HG03159 (cell line): ENCODE measurements around the gene GPT2.
A peak's percentile ranks its signal among the peaks of the same experiment; 100 is the strongest.

Source experiments
- ATAC-seq: cut with Tn5 transposase; IDR thresholded peaks from one replicate; pipeline ENCODE4 v1.9.1; 2021; ENCODE audit warnings: mild to moderate bottlenecking, moderate library complexity; ENCODE audit not compliant: unreplicated experiment

The GPT2 gene

GRCh38 chr16:46895399-46896313 is 11.5 kb downstream of the GPT2 start:
- ATAC-seq = no peak

- no peak for ATAC-seq
Measured at GRCh38 chr16:46896314-46896968, 12.3 kb downstream of the GPT2 start.

- no peak for ATAC-seq
Measured at GRCh38 chr16:46897471-46897870, 13.3 kb downstream of the GPT2 start.

GRCh38 chr16:46898006-46898405 is 13.8 kb downstream of the GPT2 start:
- no peak for ATAC-seq

- ATAC-seq = no peak
Measured at GRCh38 chr16:46899443-46900143, 15.4 kb downstream of the GPT2 start.

- ATAC-seq = no peak
Measured at GRCh38 chr16:46900455-46901235, 16.5 kb downstream of the GPT2 start.

- no peak for ATAC-seq
Measured at GRCh38 chr16:46901709-46902108, 17.5 kb downstream of the GPT2 start.

- ATAC-seq = no peak
Measured at GRCh38 chr16:46903255-46903905, 19.2 kb downstream of the GPT2 start.

- no peak for ATAC-seq
Measured at GRCh38 chr16:46904471-46904870, 20.3 kb downstream of the GPT2 start.

GRCh38 chr16:46906360-46907060 is 22.3 kb downstream of the GPT2 start:
- no peak for ATAC-seq

DNA sequence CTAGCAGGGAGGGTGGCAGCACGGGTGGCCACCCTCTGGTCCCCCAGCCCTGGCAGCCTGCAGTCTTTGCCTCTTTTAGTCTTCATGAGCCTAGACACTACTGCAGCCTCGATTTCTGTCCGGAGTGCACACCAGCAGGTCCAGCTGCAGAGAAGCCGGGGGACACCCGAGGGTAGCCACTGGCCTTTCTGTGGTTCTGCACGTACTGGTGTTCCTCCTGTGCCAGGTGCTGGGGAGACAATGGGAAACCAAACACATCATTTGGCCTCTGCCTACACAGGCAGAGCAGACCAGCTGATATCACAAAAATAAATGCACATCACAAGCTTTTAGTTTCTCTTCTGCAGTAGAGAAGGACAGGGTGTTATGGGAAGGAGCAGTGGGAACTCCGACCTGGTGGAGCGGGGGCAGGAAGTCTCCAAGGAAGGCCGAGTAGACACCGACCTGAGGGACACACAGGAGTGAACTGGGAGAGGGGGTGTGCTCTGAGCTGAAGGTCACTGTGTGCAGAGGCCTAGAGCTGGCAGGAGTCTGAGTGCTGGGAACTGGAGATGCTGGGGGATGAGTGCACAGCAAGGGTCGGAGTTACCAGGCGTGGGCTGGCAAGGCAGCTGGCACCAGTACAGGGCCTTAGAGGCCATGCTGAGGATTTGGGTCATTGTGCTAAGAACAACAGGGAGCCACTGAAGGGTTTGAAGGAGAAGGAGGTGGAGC is 23.1 kb downstream of the GPT2 start:
- no peak for ATAC-seq

DNA sequence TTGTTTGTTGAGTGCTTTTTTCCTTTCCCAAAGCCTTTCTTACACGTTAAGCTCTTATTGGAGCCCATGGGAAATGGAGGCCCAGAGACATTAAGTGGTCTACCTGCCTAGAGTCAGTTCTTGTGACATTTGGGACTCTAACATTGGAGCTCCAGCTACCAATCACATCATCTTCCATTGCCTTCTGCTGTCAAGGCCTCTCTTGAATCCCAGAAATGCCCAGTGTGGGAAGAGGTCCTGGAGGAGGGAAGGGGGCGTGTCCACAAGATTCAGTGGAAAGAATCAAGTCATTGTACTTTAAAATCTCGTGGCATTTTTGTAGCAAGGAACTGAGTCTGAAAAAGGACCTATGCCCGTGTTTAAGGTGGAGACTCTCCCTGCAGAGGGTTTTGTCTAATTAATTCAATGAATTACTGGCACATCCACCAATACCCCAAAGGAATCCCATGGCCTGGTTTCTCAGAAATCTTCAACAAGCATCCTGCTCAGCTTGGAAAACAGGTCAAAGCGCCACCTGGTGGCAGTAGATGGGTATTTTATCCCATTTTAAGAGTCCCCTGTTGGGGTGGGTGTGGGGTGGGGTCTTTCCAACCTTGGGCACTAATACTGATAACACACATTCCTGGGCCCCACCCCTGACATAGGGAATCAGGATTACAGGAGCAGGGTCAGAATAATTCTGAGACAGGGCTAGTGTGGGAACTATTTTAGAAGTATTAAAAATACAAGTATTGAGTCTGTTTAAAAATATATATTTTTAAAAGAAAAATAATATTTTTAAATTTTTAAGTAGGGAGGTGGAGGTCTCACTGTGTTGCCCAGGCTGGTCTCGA is 24.6 kb downstream of the GPT2 start:
- no peak for ATAC-seq

- peak; percentile 55 for ATAC-seq
Measured at GRCh38 chr16:46911038-46911437, 26.9 kb downstream of the GPT2 start.

DNA sequence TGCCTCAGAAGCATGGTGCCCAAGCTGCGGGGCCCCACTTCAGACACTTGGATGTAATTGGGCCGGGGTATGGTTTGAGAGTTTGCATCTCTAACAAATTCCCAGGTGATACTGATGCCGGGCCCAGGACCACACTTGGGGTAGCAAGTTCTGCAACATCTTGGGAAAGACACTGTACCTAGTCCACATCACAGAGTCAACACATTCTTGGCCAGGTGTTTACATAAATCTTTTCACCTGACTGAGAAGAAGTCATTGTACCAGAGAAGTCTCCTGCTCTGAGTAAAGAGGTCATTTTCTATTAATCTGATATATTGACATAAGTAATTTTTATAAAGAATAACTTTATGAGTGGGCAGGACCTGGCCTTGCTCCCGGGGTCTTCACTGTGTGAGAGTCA is 27.5 kb downstream of the GPT2 start:
- ATAC-seq = no peak

DNA sequence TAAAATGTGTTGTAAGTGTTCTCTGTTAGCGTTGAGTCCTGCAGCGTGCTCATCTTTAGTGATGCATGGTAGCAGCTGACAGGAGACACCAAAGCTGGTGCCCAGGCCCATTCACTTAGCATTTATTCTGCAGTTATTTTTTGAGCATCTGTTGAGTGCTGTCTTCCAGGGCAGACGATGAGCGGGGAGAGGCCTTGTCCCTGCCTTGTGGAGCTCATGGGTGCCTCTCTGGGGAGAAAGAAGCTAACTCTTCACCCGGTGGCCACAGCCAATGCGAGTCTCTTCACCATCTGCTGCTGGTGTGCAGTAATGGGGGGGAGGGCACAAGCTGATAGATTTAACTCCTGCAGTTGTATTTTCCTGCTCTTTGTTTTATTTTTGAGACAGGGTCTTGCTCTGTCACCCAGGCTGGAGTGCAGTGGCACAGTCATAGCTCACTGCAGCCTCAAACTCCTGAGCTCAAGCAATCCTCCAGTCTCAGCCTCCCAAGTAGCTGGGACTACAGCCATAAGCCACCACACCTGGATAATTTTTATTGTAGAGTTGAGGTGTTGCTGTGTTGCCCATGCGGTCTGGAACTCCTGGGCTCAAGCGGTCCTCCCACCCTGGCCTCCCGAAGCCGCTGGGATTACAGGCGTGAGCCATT is 30.5 kb downstream of the GPT2 start:
- no peak for ATAC-seq

DNA sequence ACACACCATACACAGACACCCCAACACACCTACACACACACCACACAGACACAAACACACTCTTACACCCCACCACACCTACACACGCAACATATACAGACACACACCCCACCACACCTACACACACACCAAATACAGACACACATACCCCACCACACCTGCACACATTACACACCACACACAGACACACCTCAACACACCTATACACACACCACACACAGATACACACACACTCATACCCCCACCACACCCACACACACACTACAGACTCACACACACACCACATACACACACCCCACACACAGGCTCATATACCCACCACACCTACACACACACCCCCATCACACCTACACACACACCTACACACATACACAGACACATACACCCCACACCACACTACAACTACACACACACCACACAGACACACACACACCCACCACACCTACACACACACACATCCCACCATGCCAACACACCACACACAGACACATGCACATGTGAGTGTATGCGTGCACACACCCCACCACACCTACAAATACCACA is 31.4 kb downstream of the GPT2 start:
- no peak for ATAC-seq

DNA sequence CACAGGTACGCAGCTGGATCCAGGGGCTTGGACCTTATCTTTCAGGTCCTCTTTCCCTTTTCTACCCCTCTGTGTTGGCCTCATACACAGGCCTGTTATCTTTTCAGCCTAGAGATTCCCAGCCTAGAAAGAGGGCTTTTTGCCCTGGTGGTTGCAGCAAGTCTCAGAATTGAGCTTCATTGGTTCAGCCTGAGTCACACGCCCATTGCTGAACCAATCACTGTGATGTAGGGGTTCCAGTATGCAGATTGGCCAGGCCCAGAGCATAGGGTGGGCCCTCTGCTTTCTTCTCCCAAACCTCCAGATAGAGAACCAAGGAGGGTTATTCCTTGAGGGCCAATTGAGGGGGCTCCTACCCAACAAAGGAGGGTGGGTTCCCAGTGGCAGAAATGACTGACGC is 32.8 kb downstream of the GPT2 start:
- no peak for ATAC-seq
